Measurements from ENCODE around the gene DNAH3. TPM values are rescaled to one million over a fixed set of nuclear protein-coding genes. Genes with fewer than 3 reads are reported as not detected.
"Not testable (repeated sequence)": the region's sequence is repeated elsewhere in the genome, so short reads cannot be mapped to it uniquely, and the experiment has no call there.

DNAH3 gene
- total and polyA plus RNA-seq, 2 of the 8 experiments (the other 6 are each of a cell fraction or from before 2014, with no cell fraction given), result 0.57 to 0.71 TPM

GRCh38 chr16:21152160-21153030, 1.7 kb upstream of the DNAH3 start:
- not testable (repeated sequence) for H4K91ac ChIP-seq (replicated peaks; ENCODE audit: insufficient read length, low read length); H2AK5ac ChIP-seq (ENCODE audit: low read depth, low read length); H3K27me3 ChIP-seq (replicated peaks in 1 of 4; ENCODE audit: control insufficient read depth in 3 of 4, extremely low read depth in 1 of 4, insufficient read depth in 3 of 4, low read length in 3 of 4); H3K4ac ChIP-seq (replicated peaks; ENCODE audit: insufficient read length, low read depth, low read length); FAIRE-seq; H3K14ac ChIP-seq (ENCODE audit: insufficient read length); H3K36me3 ChIP-seq (ENCODE audit: control insufficient read depth in 2 of 4, insufficient read depth in 4 of 4, low read length in 3 of 4); H3K18ac ChIP-seq (ENCODE audit: extremely low read depth, low read length); H4K8ac ChIP-seq (ENCODE audit: extremely low read depth, insufficient read depth, low read length); H3K79me2 ChIP-seq (ENCODE audit: control insufficient read depth in 1 of 2, insufficient read depth in 2 of 2, low read length in 2 of 2); H3K79me1 ChIP-seq (ENCODE audit: low read depth, low read length); H2BK20ac ChIP-seq (ENCODE audit: low read length); H3K27ac ChIP-seq (ENCODE audit: low read depth, low read length); H3K23ac ChIP-seq (ENCODE audit: insufficient read length); H3K9me3 ChIP-seq (ENCODE audit: insufficient read depth in 2 of 2, low read depth in 1 of 2, low read length in 1 of 2); H2BK12ac ChIP-seq (ENCODE audit: low read depth, low read length); H4K5ac ChIP-seq (ENCODE audit: insufficient read length, low read depth, low read length); H3K4me1 ChIP-seq (replicated peaks in 1 of 4; ENCODE audit: control insufficient read depth in 3 of 4, insufficient read depth in 4 of 4, low read length in 3 of 4); H2BK120ac ChIP-seq (replicated peaks; ENCODE audit: low read depth, low read length); H2BK5ac ChIP-seq (ENCODE audit: low read depth, low read length); H3K23me2 ChIP-seq (ENCODE audit: low read depth, low read length); H3K56ac ChIP-seq (replicated peaks; ENCODE audit: insufficient read length, low read depth, low read length); H4K20me1 ChIP-seq (replicated peaks in 1 of 2; ENCODE audit: control insufficient read depth in 1 of 2, insufficient read depth in 2 of 2, low read length in 2 of 2); H3K9ac ChIP-seq (replicated peaks in 1 of 4; ENCODE audit: extremely low read depth in 1 of 4, low read depth in 3 of 4, low read length in 3 of 4)
- CTCF ChIA-PET (ENCODE audit: partially characterized antibody), result interaction anchor here (1.1 to 1.8 kb wide), 3 partner anchors 129 to 302 kb away, joined by 3 to 5 read pairs (median 3); no protein-coding TSS in a partner anchor
- WGBS, 2 experiments (ENCODE audit: extremely low coverage in 1 of 2, insufficient coverage in 1 of 2, insufficient read length in 1 of 2, insufficient replicate concordance in 2 of 2, low coverage in 1 of 2, low lambda C conversion rate in 2 of 2, missing lambda C conversion rate in 1 of 2), result 48% methylated on average over 31 of the region's 51 CpGs; no CpG with 5 or more reads in 1 of the 2 experiments
- DNase-seq (ENCODE audit: low read depth in 1 of 2, low spot score in 2 of 2), result peak in 1 of 2 experiments; percentile 73
- peak overlapping the region; percentile 50 to 53; a peak in 3 of 4 replicates for H3K4me2 ChIP-seq (ENCODE audit: insufficient read depth in 1 of 2, low read depth in 2 of 2, low read length in 2 of 2)
- H2BK15ac ChIP-seq (ENCODE audit: low read length), result 0 out of 2 replicates have a peak overlapping the region, but pooled peaks have one; percentile 65
- POLR2A ChIA-PET (ENCODE audit: partially characterized antibody), result interaction anchor here (1.2 to 1.5 kb wide), 3 partner anchors 27 to 149 kb away, joined by 3 to 4 read pairs (median 4); partner anchors contain the start of gene CRYM
- peak overlapping the region in 3 of 4 experiments; percentile 9 to 42 (median 21); a peak in 4 of 8 replicates for H3K4me3 ChIP-seq (ENCODE audit: extremely low read depth in 1 of 4, insufficient read depth in 2 of 4, low read depth in 3 of 4, low read length in 4 of 4)
- H2AFZ ChIP-seq (ENCODE audit: low read length), result peak overlapping the region; percentile 97

Measured in H1 (cell line).